Hindlimb muscle (tissue), 1 donor: ENCODE data around the gene SYNE1. TPM values are rescaled to one million over a fixed set of nuclear protein-coding genes. Genes with fewer than 3 reads are reported as not detected.
"Not testable (repeated sequence)": the region's sequence is repeated elsewhere in the genome, so short reads cannot be mapped to it uniquely, and the experiment has no call there.

Experiments used
- DNase-seq: peaks from one replicate; pipeline ENCODE4 v3.0.0-alpha.2; 2013
- polyA plus RNA-seq: library from polyadenylated mRNA; unstranded; fragments of 120-200 nt; gene quantifications from one replicate; pipeline ENCODE4 v1.2.1, GENCODE V29; 2013; ENCODE audit not compliant: insufficient read length

The SYNE1 gene
- polyA plus RNA-seq, 1 donor = 148 TPM

DNA sequence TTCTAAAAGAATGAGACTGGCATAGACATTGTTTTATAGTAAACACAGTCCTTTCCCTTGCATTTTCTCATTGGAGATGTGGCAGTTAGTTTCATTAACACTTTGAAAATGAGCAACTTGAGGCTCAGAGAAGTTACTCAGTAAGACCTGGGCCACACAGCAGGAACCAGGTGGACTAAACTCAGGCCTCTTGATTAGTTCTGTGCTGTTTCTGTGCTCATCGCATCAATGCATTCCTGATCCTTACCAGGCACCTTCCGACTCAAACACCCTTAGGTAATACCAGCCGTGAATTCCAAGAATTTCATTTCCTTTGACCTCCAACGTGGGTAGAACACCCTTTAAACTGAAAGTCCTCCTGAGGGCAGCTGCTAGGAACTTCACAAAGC lies 466.9 kb downstream of the SYNE1 start:
- DNase-seq = no peak

DNA sequence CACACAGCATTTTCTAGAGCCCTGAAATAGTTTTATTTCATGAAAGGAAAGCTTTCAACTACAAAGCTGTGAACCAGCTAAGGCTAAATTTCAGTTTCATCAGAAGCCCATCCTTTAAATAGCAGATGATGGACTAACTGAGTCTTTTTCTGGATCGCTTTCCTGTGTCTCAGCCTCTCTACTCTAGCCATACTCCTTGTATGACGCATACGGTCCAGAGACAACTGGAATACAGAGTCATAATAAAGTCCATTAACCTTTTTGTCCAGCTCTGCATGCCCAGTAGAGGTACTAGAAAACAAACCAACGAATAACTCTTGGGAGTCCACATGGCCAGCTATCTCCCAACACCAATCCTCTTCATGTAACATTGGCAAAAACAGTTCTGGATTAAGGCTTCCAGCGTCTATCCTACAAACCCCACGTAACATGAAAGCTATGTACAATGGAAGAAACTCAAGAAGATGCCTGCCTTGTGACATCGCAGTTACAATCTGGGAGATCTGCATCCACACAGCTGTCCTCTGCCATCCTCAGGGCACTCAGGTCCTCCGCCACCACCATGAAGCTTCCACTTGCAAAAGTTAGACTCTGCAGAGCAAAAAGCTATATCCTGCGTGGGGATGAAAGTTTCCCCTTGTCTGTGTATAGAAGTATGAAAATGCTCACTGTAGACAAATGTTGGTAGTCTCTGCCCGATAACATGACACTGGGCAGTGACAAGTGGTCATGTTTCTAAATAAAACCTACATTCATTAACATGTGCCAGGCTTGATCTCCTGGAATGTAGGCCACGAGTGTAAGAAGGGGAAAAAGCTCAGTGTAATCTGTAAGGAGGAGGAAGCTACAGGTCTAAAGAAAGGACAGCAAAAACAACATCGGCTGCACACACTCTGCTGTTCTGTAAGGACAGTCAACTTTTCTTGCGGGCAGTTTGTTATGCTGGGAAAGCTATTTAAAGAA lies 469.2 kb downstream of the SYNE1 start:
- DNase-seq = no peak

DNA sequence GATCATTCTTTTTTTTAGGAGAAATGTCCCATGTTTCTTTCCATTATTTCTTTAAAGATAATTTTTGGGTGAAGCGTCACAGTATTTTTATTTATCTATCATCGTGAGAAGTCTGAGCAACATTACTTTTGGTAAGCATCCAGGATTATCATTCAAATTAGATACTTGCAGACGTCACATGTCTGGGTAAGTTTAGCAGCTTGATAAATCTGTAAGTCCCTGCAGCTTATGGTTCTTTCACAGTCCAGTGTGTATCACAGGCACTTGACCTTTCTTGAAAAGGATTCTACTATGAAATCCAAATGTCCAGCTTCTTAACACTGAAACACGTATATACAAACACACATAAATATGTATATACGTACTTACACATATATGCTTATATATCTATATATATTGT lies 470.3 kb downstream of the SYNE1 start:
- no peak for DNase-seq

DNA sequence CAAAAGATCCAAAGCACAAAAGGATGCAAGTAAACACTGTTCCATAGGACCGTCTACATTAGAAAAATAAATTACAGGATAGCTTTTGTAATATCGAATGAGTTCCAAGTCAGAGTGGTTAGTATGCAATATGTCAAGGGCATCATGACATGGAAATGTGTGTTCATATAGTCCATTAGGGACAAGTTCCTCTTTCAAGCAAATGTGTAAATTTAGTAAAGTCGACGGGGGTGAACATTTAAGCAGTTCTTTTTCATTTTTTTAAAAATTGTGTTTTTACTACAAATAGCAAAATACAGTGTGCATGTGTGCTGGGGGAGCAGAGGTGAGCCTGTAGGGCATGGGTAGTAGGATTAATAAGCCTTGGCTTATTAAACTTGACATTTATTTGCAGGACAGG lies 470.7 kb downstream of the SYNE1 start:
- no peak for DNase-seq

DNA sequence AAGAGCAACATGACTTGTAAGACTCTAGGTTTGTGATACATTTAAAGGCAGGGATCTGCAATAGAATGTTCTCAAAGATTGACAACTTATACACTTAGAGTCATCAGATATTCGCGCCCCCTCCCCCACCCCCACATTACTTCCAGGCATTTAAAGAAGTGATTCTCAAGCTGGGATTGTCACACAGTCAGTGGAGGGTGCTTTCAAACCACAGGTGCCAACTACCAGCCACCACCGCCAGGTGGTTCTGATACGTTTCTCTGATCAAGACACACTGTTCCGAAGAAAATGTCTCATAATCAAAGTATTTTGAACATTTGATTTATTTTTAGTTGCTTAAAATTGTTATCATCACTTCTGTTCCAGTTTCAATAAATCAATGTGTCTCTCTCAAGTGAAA lies 472.2 kb downstream of the SYNE1 start:
- no peak for DNase-seq

DNA sequence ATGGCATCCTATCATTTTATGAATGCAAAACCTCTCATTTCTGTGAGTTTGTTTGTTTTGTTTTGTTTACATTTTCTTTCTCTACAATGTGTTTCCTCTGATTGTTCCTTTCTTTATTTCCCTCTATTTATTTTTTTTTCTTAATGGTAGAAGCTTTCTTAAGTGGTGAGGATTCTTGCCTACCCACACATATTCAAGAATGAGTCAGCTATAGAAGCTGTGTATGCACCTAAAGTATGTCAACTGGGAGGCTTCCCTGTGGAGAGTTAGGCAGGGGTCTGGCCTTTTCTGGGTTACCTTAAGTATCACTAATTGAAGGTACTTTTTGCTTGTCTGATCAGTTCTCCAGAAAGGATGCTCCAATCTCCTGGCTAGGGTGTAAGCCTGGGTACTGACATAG lies 475.7 kb downstream of the SYNE1 start:
- DNase-seq = no peak

DNA sequence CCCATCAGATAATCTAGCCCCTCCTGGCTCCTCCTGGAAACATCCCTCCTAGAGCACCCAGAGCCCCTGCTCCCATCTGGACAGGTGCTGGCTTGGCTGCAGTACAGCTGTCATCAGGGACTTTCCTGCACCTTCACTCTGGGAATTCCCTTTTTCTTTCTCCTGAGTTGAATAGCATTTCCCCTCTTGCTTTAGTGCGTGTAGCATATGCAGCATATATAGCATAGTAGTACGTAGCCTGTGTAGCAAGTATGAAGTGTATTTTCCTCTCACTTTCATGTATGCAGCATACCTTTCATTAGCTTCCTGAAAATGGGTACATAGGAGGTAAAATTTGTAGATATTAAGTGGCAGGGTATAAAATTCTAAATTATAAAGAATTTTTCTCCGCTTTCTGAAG lies 476.8 kb downstream of the SYNE1 start:
- no peak for DNase-seq

DNA sequence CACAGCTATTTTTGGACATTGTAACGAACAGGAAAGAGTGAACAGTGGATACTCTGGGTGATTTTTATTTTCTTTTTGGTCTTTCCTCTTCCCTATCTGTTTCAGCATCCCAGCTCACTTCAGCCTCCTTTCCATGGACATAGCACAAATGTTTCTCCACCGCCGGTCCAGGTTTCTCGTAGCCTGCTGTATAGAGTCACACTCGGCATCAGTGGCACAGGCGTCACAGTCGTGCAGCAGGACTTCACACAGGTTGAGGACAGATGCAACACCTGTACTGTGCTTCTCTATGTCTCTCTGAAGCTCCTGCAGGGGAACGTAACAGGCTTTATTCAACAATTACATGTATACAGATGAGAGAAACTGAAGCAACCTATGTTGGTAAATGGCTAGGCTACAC lies 481.4 kb downstream of the SYNE1 start:
- no peak for DNase-seq

DNA sequence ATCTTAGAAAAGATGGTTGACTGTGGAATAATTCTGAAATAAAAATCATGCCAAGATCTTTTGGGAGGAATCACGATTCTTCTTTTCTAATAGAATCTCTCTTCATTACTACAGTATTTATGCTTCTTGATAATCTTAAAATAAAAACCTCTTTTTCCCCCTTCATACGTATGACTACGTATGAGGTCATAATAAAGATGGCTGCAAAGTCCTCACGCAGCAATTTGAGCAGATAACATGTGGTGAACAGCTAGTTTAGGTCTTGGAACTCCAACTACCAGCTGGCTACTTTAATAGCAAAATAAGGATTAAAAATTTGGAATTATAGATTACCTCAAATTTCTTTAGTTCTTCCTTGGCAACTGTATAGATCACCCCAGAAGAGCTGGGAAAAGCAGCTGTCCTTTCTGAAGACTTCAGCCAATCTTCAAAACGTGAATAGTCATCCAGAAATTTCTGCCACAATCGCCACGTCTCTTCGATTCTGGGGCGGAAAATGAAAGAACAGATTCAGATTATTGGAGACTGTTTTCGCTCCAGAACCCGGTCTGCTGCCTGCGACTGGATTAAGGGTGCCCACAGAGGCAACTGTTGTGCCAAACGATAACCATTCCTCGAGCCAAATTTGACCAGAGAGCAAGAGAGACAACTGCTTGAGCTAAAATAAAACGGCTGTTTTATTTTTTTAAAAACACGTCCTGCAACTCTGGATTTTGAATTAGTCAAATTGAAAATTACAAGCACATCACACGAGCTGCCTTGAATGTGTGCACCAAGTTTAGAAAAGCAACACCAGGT lies 482.4 kb downstream of the SYNE1 start:
- no peak for DNase-seq

DNA sequence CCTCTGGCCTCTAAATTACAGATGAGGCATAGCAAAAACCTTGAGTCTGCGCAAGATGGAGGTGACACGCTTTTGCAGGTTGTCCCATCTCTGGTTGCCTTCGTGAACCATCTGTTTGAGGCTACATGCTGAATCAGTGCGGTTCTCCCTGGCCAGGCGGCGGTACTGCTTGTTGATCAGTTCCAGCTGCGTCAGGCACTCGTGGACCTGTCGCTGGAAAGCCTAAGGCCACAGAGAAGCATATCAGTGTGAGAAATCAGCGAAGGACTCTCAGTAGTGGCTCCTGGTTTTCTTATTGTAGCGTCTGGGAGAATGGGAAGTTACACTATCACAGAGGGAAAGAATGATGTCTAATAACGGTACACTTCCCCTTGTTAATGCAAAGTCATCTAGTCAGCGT lies 485.2 kb downstream of the SYNE1 start:
- no peak for DNase-seq

DNA sequence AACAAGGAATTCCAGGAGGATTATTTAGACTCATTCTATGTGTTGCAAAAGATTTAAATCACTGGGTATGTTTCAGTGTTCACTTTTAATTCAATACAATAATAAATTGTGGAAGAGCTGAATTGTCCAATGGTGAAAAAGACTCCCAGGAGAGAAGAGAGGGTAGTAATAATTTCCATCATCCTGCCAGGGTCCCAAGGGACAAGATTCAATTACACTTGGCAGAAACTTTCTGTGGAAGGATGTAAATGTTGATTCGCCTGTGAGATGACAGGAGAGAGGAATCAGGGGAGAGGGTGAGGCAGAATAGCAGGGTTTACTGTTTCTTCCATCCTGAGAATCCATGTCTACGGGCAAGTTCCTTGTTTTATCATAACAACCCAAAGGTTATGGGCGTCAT lies 487.0 kb downstream of the SYNE1 start:
- DNase-seq = no peak

DNA sequence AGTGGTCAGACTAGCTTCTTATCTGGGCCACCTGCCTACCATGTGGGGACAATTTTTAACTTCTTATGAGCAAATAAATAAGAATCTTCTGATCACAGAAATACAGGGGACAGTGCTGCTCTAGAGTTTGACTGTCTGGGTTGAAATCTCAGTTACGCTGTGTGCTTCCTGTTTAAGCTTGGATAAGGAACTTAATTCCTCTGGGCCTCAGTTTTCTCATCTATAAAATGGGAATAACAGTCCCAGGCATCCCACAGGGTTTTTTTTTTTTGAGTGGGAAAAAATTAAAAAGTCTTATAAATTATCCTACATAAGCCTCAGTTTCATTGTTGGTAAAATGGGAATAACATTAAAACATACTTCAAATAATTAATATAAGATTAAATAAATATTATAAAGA lies 488.8 kb downstream of the SYNE1 start:
- DNase-seq = no peak

DNA sequence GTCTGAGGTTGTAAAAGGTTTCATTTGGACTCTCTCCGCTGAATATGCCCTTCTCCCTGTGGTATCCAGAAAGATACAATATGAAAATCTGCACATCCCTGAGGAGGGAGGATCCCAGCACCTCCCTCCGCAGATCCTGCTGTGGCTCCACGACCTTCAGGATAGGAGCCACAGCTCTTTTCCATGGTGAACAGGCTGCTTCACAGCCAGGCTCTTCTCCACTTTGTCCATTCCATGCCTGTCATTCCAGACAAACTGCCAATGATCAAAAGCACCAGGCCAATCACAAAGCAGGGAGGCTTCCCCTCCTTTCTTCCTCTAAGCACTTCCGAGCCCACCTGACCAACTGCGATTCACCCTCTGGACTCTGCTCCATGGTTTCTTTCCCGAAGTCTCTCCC lies 489.9 kb downstream of the SYNE1 start:
- no peak for DNase-seq

DNA sequence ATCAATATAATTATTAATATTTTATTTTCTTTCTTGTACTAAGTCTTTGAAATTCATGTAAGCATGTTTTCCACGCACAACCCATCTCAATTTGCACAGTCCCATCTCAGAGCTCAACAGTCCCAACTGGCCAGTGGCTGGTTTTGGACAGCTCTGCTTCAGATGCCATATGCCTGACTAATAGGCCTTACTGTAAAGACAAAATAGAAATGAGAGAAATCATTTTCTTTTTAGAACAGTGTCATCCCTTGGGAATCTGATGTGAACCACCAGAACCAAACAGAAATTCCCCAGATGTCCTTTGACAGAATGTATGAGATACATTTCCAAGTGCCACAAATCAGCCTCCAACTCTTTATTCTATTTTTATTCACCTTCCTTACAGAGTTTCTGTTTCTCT lies 490.8 kb downstream of the SYNE1 start:
- no peak for DNase-seq

DNA sequence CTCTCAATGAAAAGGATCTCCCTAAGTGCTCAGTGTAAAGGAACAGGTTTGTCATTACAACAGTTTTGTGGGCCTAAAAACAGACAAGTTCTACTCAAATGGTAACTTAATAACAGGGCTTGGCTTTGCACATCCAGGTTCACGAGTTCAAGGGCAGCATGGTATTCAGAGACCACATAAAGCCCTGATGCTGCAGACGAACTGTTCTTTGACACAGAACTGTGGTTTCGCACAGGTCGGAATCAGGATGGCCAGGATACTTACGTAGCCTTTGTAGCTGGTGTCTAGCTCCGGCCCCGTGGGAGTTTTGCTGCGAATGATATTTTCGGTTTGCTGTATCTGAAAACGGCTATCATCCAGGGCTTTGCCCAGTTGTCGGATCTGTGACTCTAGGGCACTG lies 493.8 kb downstream of the SYNE1 start:
- DNase-seq = no peak

DNA sequence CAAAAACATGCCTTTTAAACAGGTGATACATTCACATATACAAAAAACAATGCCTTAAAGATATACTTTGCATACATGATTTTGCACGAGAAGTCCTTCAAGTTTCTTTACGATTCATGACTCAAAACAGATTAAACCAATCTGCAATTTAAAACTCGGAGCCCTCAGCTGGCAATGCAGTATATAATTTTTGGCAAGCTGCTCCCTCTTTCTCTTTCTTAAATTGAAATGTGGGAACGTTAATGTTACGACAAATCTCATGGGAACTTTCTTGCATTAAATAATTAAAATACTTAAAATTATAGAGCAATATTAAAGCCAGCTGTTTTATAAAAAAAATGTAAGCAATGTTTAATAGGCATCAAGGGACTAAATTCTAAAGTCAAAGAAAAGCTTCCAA lies 495.1 kb downstream of the SYNE1 start:
- DNase-seq = no peak

DNA sequence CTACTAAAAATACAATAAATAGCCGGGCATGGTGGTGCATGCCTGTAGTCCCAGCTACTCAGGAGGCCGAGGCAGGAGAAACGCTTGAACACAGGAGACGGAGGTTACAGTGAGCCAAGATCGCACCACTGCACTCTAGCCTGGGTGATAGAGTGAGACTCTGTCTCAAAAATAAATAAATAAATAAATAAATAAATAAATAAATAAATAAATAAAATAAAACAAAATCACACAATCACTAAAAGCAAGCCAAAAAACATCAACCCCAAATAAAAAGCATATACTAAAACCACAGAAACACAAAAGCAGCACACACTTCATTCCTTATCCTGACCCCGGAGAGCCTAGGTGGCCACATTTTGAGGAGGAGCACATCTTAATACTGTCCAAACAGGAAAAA lies 498.8 kb downstream of the SYNE1 start:
- DNase-seq = not testable (repeated sequence)

DNA sequence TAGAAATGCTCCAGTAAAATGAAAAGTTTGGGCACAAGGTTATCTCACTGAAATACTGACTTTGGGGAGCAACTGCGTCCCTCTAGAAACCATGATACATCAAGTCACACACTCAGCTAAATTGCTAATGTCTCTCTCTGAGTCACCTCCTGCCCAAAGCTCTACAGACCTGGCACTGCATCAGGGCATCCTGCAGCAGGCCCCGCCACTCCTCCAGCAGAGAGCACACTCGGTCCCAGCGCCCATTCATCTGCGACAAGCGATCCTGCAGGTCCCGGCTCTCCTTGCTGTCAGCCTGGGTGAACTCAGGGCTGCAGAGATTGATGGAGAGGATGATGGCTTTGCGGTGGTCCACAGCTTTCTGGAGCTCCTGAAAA lies 500.7 kb downstream of the SYNE1 start:
- no peak for DNase-seq

DNA sequence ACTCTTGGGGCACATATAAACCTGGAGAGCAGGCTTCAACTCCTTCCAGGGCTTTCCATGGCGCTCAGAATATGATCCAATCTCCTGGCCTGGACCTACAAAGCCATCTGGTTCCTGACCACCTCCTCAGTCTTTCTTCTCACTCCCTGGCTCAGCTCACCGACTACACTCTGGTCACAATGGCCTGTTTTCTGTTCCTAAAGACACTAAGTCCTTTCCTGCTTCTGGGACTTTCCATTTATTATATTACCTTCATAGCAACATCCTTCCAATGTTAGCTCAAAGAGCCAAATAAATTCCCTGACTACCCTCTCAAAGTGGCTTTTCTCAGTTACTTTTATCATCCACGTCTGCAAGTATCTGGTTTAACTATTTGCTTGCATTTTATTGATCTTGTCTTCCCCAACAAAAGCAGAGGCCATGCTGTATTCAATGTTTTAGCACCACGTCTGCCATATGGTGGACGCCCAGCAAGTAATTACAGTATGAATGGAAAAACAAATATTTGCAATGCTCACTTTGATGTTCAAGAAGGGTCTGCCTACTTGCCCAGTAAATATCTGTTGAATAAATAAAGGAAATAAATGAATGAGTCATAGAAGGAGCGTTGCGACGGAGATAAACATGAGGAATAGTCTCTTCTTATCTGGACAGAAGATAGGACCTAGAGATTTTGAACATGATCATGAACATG lies 501.3 kb downstream of the SYNE1 start:
- no peak for DNase-seq

DNA sequence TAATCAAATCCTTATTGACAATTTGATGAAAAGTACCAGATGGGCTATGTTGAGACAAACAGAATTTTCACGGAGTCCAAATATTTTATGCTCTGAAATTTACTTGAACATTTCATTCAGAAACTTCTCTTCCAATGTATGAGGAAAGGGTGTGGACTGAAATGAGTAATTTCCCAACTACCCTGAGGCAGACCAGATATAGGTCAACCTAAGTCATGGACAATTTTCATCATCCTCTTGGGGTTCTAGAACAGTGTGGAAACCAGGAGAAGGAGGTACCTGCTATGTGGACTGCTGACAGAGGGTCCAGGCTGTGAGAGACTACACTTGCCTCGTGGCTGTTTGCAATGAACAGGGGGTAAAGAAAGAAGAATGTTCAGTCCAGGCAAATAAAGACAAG lies 506.7 kb downstream of the SYNE1 start:
- DNase-seq = no peak

DNA sequence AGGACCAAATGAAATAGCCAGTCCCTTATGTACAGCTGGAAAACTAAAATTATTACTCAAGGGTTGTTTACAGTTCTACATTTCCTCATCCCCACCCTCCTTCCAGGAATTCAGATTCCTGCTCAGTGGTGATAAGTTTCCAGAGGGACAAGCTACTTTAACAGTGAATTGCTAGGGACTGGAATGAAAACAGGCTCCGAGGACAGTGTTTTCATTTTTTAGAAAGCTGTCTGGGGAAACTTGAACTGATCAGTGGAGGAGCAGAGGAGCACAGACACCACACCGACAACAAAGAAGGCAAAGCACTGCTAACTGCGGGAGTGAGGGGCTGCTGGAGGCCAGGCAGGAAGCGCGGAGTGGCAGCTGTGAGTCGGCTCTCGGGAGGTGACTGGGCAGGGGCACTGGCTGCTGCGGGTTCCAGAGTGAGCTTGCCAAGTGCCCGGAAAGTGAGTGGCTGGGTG lies 507.4 kb downstream of the SYNE1 start:
- peak; percentile 46 for DNase-seq

DNA sequence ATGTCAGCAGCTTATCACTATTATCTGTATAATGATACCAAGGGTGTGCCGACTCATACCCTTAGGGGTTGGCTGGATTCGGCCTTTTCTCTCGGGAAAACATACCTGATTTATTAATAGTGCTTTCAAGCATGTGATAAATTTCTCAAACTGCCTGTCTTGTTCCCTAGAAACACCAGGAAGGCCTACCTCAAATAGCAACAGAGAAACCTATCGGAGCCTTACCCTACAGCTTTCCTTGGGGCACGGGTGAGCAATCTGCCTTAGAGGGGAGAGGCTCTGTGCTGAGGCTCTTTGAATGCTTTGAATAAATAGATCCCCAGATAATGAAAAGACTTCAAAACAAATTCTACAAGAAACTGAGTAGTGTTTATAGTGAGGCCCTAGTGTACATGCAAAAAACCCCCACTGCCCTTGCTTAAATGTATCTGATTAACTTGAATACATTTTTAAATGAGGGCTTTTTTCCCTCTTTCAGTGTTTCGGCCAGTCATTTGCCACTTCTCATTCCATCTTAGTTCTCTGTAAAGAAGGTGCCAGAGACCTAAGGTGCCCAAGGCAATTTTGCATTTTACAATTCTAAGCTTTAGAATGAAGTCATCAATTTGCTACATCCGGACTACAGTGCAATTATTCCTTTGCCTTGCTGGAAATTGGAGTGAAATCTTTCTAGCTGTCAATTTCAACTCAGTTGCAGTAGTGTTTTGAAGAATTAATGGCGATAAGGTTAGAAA lies 509.6 kb downstream of the SYNE1 start:
- no peak for DNase-seq
